IPS DF 6.9 (cell line): ENCODE results near the gene FHIT.

Experiments
- DNase-seq: peaks from one replicate; pipeline ENCODE4 v3.0.0-alpha.2; 2013; ENCODE audit warnings: low read depth, low spot score
- H3K27ac ChIP-seq: one replicate; pipeline ENCODE4 v1.5.1; 2013; ENCODE audit warnings: low read length, control low read depth
- H3K27me3 ChIP-seq: 2 replicates; pipeline ENCODE4 v1.6.1; 2013; ENCODE audit warnings: mild to moderate bottlenecking, low read length; ENCODE audit not compliant: control insufficient read depth, insufficient read depth
- H3K36me3 ChIP-seq: 2 replicates; pipeline ENCODE4 v1.6.1; 2013; ENCODE audit warnings: low read length; ENCODE audit not compliant: control insufficient read depth, insufficient read depth
- H3K4me1 ChIP-seq: 2 replicates; pipeline ENCODE4 v1.6.1; 2013; ENCODE audit warnings: low read length; ENCODE audit not compliant: control insufficient read depth, insufficient read depth
- H3K4me3 ChIP-seq: 2 replicates; pipeline ENCODE4 v1.5.1; 2013; ENCODE audit warnings: mild to moderate bottlenecking, low read length
- H3K9me3 ChIP-seq: 2 replicates; pipeline ENCODE4 v1.6.1; 2013; ENCODE audit warnings: low read length, inconsistent platforms; ENCODE audit not compliant: control insufficient read depth, insufficient read depth
- WGBS: extraction: QIAGEN DNeasy Blood & Tissue Kit; methylation state at CpG from one replicate; pipeline ENCODE4 v1.1.7; 2013; ENCODE audit warnings: mixed read lengths, missing lambda C conversion rate; ENCODE audit not compliant: insufficient read length, insufficient coverage; 5-methylcytosine and 5-hydroxymethylcytosine counted together

The FHIT gene

GRCh38 chr3:60013241-60013640 is 1238.0 kb downstream of the FHIT start:
- no CpG with 5 or more reads among the region's 1 CpG for WGBS
- Histone ChIP-seq H3K4me3 (no peak overlapping the region), H3K4me1 (no peaks in the 10 kb centered on the region), H3K9me3 (no peaks in the 10 kb centered on the region), H3K36me3 (no peaks in the 10 kb centered on the region), H3K27ac (no peak overlapping the region), H3K27me3 (no peaks in the 10 kb centered on the region)
- DNase-seq: no peak

DNA sequence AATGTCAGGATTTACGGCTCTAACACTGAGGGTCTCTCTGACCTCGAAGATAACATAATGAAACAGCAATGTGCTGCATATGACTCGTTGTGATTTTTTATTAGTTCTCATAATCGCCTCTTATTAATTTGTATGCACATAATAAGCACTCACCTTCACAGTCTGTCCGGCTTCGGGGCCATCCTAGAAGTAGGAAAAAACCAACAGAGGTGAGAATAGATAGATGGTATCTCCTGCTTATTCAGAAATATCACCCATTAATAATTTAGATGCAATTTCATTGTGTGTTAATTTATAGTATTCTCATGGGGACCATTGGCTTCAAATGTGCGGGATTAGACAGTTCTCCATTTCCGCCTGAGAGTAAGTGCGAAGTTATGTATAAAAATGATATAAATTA is 1240.0 kb downstream of the FHIT start:
- DNase-seq: no peak
- Histone ChIP-seq H3K4me3 (no peak overlapping the region), H3K4me1 (no peaks in the 10 kb centered on the region), H3K27me3 (no peaks in the 10 kb centered on the region), H3K36me3 (no peaks in the 10 kb centered on the region), H3K27ac (no peak overlapping the region), H3K9me3 (no peaks in the 10 kb centered on the region)
- no CpG with 5 or more reads among the region's 9 CpGs for WGBS

- Histone ChIP-seq H3K27ac (no peak overlapping the region), H3K4me3 (no peak overlapping the region), H3K9me3 (no peaks in the 10 kb centered on the region), H3K36me3 (no peaks in the 10 kb centered on the region), H3K27me3 (no peaks in the 10 kb centered on the region), H3K4me1 (no peaks in the 10 kb centered on the region)
- WGBS: no CpG with 5 or more reads among the region's 4 CpGs
- DNase-seq: no peak
Observed at GRCh38 chr3:60010781-60011180, 1240.5 kb downstream of the FHIT start.

- H3K4me1 ChIP-seq: no peaks in the 10 kb centered on the region
- H3K27ac ChIP-seq: no peak overlapping the region
- no peak for DNase-seq
- no peak overlapping the region for H3K4me3 ChIP-seq
- H3K9me3 ChIP-seq: no peaks in the 10 kb centered on the region
- H3K36me3 ChIP-seq: no peaks in the 10 kb centered on the region
- WGBS: no CpG with 5 or more reads among the region's 3 CpGs
- no peaks in the 10 kb centered on the region for H3K27me3 ChIP-seq
Observed at GRCh38 chr3:60009931-60010478, 1241.2 kb downstream of the FHIT start.

DNA sequence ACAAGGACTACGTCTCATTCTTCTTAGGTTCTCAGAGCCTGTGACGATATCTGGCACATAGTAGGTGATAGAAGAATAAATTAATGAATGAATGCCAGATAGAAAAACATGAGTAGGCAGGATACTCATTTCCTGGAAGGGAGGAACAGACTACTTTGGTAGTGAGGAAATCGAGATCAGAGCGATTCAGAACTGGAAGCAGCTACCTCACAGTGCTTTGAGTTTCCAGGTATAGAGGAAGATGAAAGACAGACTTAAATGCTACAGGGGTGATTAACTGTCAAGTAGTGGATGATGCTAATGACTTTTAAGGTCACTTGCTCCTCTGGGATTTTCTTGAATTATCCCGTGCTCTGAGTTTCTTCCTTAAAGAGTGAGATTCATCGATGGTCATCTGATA is 1249.9 kb downstream of the FHIT start:
- Histone ChIP-seq H3K4me1 (no peaks in the 10 kb centered on the region), H3K27me3 (no peaks in the 10 kb centered on the region), H3K27ac (no peak overlapping the region), H3K4me3 (no peak overlapping the region), H3K36me3 (no peaks in the 10 kb centered on the region), H3K9me3 (no peaks in the 10 kb centered on the region)
- WGBS: no CpG with 5 or more reads among the region's 6 CpGs
- DNase-seq: no peak

GRCh38 chr3:60000311-60001105 is 1250.7 kb downstream of the FHIT start:
- Histone ChIP-seq H3K4me3 (no peak overlapping the region), H3K27me3 (no peaks in the 10 kb centered on the region), H3K4me1 (no peaks in the 10 kb centered on the region), H3K36me3 (no peaks in the 10 kb centered on the region), H3K9me3 (no peaks in the 10 kb centered on the region), H3K27ac (no peak overlapping the region)
- DNase-seq: no peak
- WGBS: no CpG with 5 or more reads among the region's 6 CpGs

GRCh38 chr3:59998058-59998457 is 1253.2 kb downstream of the FHIT start:
- WGBS: no CpG with 5 or more reads among the region's 6 CpGs
- H3K36me3 ChIP-seq: no peaks in the 10 kb centered on the region
- no peaks in the 10 kb centered on the region for H3K9me3 ChIP-seq
- H3K27me3 ChIP-seq: no peaks in the 10 kb centered on the region
- H3K4me1 ChIP-seq: no peaks in the 10 kb centered on the region
- H3K4me3 ChIP-seq: no peak overlapping the region
- no peak for DNase-seq
- H3K27ac ChIP-seq: no peak overlapping the region

- Histone ChIP-seq H3K9me3 (no peaks in the 10 kb centered on the region), H3K27ac (no peak overlapping the region), H3K4me3 (no peak overlapping the region), H3K4me1 (no peaks in the 10 kb centered on the region), H3K27me3 (no peaks in the 10 kb centered on the region), H3K36me3 (no peaks in the 10 kb centered on the region)
- WGBS: no CpG with 5 or more reads among the region's 1 CpG
- DNase-seq: no peak
Observed at GRCh38 chr3:59997583-59997982, 1253.7 kb downstream of the FHIT start.

DNA sequence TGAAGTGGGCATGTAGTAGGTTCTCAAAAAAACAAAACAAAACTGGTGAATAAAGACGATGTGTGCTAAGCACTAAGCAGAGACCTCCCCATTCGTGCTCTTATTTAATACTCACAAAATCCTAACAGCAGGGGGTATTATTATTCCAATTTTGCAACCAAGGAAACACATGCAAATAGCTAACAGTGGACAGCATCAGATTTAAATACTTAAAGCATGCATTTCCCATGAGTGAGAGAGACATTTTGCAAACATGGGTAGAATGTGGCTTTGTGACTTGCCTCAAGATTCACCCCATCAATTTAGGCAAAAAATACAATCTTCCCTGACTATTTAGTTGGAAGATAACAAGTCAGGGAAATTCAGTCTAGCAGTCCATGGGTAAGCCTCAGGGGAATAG is 1255.2 kb downstream of the FHIT start:
- no CpG with 5 or more reads among the region's 2 CpGs for WGBS
- no peak overlapping the region for H3K4me3 ChIP-seq

GRCh38 chr3:59995563-59995962 is 1255.7 kb downstream of the FHIT start:
- Histone ChIP-seq H3K27ac (no peak overlapping the region), H3K4me3 (no peak overlapping the region), H3K9me3 (no peaks in the 10 kb centered on the region), H3K36me3 (no peaks in the 10 kb centered on the region), H3K4me1 (no peaks in the 10 kb centered on the region), H3K27me3 (no peaks in the 10 kb centered on the region)
- 100% methylated on average over 1 of the region's 4 CpGs for WGBS
- DNase-seq: no peak

More for the DNA sequence above, 1255.2 kb downstream of the FHIT start:
- Histone ChIP-seq H3K36me3 (no peaks in the 10 kb centered on the region), H3K27me3 (no peaks in the 10 kb centered on the region), H3K9me3 (no peaks in the 10 kb centered on the region), H3K27ac (no peak overlapping the region), H3K4me1 (no peaks in the 10 kb centered on the region)
- DNase-seq: no peak
